ENCODE measurements around the gene PRPF31. TPM values are rescaled to one million over a fixed set of nuclear protein-coding genes. Genes with fewer than 3 reads are reported as not detected.

The PRPF31 gene
- total and polyA plus RNA-seq, 9 of the 15 experiments (the other 6 are each of a cell fraction or from before 2014, with no cell fraction given) = 5.8 to 92.2 (median 69.2) TPM

DNA sequence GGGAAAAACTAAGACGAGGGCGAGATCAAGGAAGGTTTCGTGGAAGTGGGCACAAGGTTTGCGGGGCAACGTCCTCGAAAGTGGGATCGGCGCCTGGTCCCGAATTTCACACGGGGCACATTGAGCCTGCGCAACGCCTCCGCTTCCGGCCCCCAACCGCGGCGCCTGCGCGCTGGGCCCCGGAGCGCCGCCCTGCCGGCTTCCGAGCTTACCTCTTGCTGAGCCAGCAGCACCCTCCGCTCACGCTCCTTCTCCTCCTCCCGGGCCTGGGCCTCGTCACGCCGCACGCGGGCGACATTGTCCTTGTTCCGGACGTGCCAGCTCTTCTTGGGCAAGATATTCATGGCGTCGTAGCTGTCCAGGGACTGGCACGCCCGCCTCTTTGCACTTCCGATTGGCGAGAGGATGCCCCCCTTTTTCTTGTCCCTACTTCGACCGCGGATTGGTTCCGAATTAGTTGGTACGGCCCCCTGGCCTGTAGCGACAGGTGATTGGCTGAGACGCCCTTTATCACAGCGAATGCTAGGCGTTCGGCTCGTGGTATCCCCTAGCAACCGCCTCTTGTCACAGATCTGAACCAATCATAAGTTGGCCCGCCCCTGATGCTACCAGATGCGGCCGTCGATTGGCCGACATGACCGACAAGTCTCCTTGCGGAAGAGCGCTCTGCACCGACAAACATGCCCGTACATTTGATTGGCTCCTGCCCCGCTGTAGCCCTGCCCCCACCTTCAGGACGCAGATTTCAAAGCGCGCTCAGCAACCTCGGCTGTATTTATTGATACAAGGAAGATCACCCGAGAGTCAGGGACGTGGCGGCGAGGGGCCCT is 44.0 kb downstream of the PRPF31 start, which contains the start of gene LENG1 (continued):
- TF ChIP-seq, protein P1, sequence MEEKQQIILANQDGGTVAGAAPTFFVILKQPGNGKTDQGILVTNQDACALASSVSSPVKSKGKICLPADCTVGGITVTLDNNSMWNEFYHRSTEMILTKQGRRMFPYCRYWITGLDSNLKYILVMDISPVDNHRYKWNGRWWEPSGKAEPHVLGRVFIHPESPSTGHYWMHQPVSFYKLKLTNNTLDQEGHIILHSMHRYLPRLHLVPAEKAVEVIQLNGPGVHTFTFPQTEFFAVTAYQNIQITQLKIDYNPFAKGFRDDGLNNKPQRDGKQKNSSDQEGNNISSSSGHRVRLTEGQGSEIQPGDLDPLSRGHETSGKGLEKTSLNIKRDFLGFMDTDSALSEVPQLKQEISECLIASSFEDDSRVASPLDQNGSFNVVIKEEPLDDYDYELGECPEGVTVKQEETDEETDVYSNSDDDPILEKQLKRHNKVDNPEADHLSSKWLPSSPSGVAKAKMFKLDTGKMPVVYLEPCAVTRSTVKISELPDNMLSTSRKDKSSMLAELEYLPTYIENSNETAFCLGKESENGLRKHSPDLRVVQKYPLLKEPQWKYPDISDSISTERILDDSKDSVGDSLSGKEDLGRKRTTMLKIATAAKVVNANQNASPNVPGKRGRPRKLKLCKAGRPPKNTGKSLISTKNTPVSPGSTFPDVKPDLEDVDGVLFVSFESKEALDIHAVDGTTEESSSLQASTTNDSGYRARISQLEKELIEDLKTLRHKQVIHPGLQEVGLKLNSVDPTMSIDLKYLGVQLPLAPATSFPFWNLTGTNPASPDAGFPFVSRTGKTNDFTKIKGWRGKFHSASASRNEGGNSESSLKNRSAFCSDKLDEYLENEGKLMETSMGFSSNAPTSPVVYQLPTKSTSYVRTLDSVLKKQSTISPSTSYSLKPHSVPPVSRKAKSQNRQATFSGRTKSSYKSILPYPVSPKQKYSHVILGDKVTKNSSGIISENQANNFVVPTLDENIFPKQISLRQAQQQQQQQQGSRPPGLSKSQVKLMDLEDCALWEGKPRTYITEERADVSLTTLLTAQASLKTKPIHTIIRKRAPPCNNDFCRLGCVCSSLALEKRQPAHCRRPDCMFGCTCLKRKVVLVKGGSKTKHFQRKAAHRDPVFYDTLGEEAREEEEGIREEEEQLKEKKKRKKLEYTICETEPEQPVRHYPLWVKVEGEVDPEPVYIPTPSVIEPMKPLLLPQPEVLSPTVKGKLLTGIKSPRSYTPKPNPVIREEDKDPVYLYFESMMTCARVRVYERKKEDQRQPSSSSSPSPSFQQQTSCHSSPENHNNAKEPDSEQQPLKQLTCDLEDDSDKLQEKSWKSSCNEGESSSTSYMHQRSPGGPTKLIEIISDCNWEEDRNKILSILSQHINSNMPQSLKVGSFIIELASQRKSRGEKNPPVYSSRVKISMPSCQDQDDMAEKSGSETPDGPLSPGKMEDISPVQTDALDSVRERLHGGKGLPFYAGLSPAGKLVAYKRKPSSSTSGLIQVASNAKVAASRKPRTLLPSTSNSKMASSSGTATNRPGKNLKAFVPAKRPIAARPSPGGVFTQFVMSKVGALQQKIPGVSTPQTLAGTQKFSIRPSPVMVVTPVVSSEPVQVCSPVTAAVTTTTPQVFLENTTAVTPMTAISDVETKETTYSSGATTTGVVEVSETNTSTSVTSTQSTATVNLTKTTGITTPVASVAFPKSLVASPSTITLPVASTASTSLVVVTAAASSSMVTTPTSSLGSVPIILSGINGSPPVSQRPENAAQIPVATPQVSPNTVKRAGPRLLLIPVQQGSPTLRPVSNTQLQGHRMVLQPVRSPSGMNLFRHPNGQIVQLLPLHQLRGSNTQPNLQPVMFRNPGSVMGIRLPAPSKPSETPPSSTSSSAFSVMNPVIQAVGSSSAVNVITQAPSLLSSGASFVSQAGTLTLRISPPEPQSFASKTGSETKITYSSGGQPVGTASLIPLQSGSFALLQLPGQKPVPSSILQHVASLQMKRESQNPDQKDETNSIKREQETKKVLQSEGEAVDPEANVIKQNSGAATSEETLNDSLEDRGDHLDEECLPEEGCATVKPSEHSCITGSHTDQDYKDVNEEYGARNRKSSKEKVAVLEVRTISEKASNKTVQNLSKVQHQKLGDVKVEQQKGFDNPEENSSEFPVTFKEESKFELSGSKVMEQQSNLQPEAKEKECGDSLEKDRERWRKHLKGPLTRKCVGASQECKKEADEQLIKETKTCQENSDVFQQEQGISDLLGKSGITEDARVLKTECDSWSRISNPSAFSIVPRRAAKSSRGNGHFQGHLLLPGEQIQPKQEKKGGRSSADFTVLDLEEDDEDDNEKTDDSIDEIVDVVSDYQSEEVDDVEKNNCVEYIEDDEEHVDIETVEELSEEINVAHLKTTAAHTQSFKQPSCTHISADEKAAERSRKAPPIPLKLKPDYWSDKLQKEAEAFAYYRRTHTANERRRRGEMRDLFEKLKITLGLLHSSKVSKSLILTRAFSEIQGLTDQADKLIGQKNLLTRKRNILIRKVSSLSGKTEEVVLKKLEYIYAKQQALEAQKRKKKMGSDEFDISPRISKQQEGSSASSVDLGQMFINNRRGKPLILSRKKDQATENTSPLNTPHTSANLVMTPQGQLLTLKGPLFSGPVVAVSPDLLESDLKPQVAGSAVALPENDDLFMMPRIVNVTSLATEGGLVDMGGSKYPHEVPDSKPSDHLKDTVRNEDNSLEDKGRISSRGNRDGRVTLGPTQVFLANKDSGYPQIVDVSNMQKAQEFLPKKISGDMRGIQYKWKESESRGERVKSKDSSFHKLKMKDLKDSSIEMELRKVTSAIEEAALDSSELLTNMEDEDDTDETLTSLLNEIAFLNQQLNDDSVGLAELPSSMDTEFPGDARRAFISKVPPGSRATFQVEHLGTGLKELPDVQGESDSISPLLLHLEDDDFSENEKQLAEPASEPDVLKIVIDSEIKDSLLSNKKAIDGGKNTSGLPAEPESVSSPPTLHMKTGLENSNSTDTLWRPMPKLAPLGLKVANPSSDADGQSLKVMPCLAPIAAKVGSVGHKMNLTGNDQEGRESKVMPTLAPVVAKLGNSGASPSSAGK (IDR thresholded peaks at IDR 0.05) = peak; percentile 92
- TF ChIP-seq HLTF (IDR thresholded peaks at IDR 0.05) (no peak), ZNF408 (CRISPR knock-in tag; IDR thresholded peaks at IDR 0.05; ENCODE audit: low read depth) (no peak), ZNF354B (CRISPR knock-in tag; IDR thresholded peaks at IDR 0.05) (no peak)
- TF ChIP-seq, protein P2, sequence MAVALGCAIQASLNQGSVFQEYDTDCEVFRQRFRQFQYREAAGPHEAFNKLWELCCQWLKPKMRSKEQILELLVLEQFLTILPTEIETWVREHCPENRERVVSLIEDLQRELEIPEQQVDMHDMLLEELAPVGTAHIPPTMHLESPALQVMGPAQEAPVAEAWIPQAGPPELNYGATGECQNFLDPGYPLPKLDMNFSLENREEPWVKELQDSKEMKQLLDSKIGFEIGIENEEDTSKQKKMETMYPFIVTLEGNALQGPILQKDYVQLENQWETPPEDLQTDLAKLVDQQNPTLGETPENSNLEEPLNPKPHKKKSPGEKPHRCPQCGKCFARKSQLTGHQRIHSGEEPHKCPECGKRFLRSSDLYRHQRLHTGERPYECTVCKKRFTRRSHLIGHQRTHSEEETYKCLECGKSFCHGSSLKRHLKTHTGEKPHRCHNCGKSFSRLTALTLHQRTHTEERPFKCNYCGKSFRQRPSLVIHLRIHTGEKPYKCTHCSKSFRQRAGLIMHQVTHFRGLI (CRISPR knock-in tag; IDR thresholded peaks at IDR 0.05) = no peak
- TF ChIP-seq, protein P3, sequence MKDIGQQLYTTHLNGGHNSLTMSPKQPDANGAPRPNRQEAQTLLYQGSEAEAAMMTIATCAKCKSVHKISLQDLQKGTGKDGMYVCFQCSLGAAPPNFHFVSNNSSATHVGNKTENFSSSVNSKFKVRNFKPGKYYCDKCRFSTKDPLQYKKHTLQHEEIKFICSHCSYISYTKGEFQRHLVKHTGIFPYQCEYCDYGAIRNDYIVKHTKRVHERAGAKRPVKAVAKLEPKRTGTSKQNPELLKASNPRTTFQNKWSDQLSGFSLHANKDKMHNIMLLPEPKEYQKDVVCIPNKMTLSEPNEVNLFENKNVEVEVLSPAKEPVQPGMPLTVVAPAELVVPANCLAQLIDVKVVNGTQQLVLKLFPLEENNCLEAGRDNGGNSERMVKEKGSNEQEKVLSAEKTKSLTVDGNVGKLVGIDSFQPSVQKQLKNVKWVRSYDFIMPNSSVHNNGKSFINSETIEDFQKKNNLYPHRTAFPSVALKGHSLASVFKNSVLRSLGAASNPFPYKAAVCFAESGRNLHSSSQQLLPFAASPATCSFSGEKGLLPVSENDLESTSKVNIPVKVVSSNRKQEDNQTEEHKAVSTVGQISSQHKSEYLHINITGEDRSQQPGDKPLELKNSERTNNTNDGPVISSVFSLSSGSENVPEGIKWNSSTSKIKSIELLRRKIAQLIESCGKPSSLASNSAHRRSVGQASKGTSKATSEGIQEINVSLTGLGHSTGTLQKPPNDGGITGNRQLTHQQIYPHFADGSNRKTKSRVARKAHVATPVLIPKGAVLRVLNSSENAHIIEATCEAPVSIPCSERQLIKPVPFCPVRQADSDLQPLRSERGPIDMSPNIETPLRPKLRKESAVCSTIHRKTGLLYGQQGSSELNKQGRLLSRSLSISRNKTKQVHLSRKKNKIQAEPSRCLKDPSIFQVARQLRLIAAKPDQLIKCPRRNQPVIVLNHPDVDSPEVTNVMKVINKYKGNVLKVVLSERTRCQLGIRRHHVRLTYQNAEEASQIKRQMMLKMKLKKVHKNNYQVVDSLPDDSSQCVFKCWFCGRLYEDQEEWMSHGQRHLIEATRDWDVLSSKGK (CRISPR knock-in tag; IDR thresholded peaks at IDR 0.05) = no peak
- TF ChIP-seq, protein P4, sequence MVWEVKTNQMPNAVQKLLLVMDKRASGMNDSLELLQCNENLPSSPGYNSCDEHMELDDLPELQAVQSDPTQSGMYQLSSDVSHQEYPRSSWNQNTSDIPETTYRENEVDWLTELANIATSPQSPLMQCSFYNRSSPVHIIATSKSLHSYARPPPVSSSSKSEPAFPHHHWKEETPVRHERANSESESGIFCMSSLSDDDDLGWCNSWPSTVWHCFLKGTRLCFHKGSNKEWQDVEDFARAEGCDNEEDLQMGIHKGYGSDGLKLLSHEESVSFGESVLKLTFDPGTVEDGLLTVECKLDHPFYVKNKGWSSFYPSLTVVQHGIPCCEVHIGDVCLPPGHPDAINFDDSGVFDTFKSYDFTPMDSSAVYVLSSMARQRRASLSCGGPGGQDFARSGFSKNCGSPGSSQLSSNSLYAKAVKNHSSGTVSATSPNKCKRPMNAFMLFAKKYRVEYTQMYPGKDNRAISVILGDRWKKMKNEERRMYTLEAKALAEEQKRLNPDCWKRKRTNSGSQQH (CRISPR knock-in tag; IDR thresholded peaks at IDR 0.05) = no peak
